ENCODE results near the gene SLC25A43. TPM values are rescaled to one million over a fixed set of nuclear protein-coding genes. Genes with fewer than 3 reads are reported as not detected.

SLC25A43 gene
- total RNA-seq, 2 donors from 2014 or later, result 19.1 to 26.8 TPM

GRCh38 chrX:119475389-119476101, 76.4 kb downstream of the SLC25A43 start:
- no peaks in the 10 kb centered on the region for H3K9me3 ChIP-seq
- no peaks in the 10 kb centered on the region for H3K36me3 ChIP-seq
- TF ChIP-seq CTCF (IDR thresholded peaks at IDR 0.05), result no peak
- no peak overlapping the region for H3K27ac ChIP-seq
- no peaks in the 10 kb centered on the region for H3K27me3 ChIP-seq
- intact Hi-C loops (cut with DNase I), result no loop called here
- H3K4me3 ChIP-seq, result no peak overlapping the region
- DNase-seq, result no peak
- H3K4me1 ChIP-seq, result no peaks in the 10 kb centered on the region
- H3K9ac ChIP-seq (ENCODE audit: low read depth in 2 of 2, low read length in 2 of 2), result no peak overlapping the region

- TF ChIP-seq CTCF (IDR thresholded peaks at IDR 0.05), result no peak
- DNase-seq, result peak; percentile 61
These were observed 78.7 kb downstream of the SLC25A43 start for GRCh38 chrX:119477812-119478232.

GRCh38 chrX:119478504-119478903, 79.4 kb downstream of the SLC25A43 start:
- no peaks in the 10 kb centered on the region for H3K36me3 ChIP-seq
- H3K4me3 ChIP-seq, result no peak overlapping the region
- peak overlapping the region; percentile 42 for H3K27ac ChIP-seq
- intact Hi-C loops (cut with DNase I), result no loop called here
- DNase-seq, result no peak
- H3K9ac ChIP-seq (ENCODE audit: low read depth in 2 of 2, low read length in 2 of 2), result peak overlapping the region in 1 of 2 donors; percentile 36
- TF ChIP-seq CTCF (IDR thresholded peaks at IDR 0.05), result no peak
- H3K9me3 ChIP-seq, result no peaks in the 10 kb centered on the region
- no peaks in the 10 kb centered on the region for H3K4me1 ChIP-seq
- H3K27me3 ChIP-seq, result no peaks in the 10 kb centered on the region

More at GRCh38 chrX:119477812-119478232, 78.7 kb downstream of the SLC25A43 start:
- Histone ChIP-seq H3K27me3 (no peaks in the 10 kb centered on the region), H3K9ac (ENCODE audit: low read depth in 2 of 2, low read length in 2 of 2) (no peak overlapping the region), H3K36me3 (no peaks in the 10 kb centered on the region), H3K4me1 (no peaks in the 10 kb centered on the region), H3K9me3 (no peaks in the 10 kb centered on the region), H3K27ac (peak overlapping the region; percentile 42), H3K4me3 (no peak overlapping the region)
- intact Hi-C loops (cut with DNase I), result no loop called here

- no peak overlapping the region for H3K4me3 ChIP-seq
- no peaks in the 10 kb centered on the region for H3K9me3 ChIP-seq
- H3K4me1 ChIP-seq, result no peaks in the 10 kb centered on the region
- H3K9ac ChIP-seq (ENCODE audit: low read depth in 2 of 2, low read length in 2 of 2), result no peak overlapping the region
- no peak overlapping the region for H3K27ac ChIP-seq
- no peak for DNase-seq
- H3K27me3 ChIP-seq, result no peaks in the 10 kb centered on the region
- intact Hi-C loops (cut with DNase I), result no loop called here
- no peak for TF ChIP-seq CTCF (IDR thresholded peaks at IDR 0.05)
- H3K36me3 ChIP-seq, result no peaks in the 10 kb centered on the region
These were observed 80.7 kb downstream of the SLC25A43 start for GRCh38 chrX:119479845-119480244.

GRCh38 chrX:119481323-119481801, 82.2 kb downstream of the SLC25A43 start:
- no peak for DNase-seq
- H3K4me3 ChIP-seq, result no peak overlapping the region
- intact Hi-C loops (cut with DNase I), result no loop called here
- H3K36me3 ChIP-seq, result no peaks in the 10 kb centered on the region
- H3K27ac ChIP-seq, result no peak overlapping the region
- H3K4me1 ChIP-seq, result no peaks in the 10 kb centered on the region
- H3K27me3 ChIP-seq, result no peaks in the 10 kb centered on the region
- TF ChIP-seq CTCF (IDR thresholded peaks at IDR 0.05), result no peak
- H3K9me3 ChIP-seq, result no peaks in the 10 kb centered on the region
- peak overlapping the region in 1 of 2 donors; percentile 56 for H3K9ac ChIP-seq (ENCODE audit: low read depth in 2 of 2, low read length in 2 of 2)
